ENCODE measurements around the gene SULT1C3. TPM values are rescaled to one million over a fixed set of nuclear protein-coding genes. Genes with fewer than 3 reads are reported as not detected.

SULT1C3 gene
- total and polyA plus RNA-seq, 4 donors, result not detected

- TF ChIP-seq HNF4A (conservative IDR thresholded peaks at IDR 0.05), result no peak
- no peaks in the 10 kb centered on the region for H3K27me3 ChIP-seq (ENCODE audit: control insufficient read depth in 4 of 4, insufficient read depth in 4 of 4, low read length in 3 of 4)
- H3K9me3 ChIP-seq (ENCODE audit: control insufficient read depth in 4 of 4, low read length in 3 of 4), result no peaks in the 10 kb centered on the region
- 77% methylated on average over 9 of the region's 9 CpGs for WGBS
- no peak overlapping the region for H3K9ac ChIP-seq (ENCODE audit: low read depth in 1 of 2, low read length in 2 of 2)
- no peaks in the 10 kb centered on the region for H3K4me1 ChIP-seq (ENCODE audit: control insufficient read depth in 4 of 4, insufficient read depth in 4 of 4, low read length in 3 of 4)
- no peaks in the 10 kb centered on the region for H3K36me3 ChIP-seq (ENCODE audit: control insufficient read depth in 4 of 4, insufficient read depth in 3 of 4, low read depth in 1 of 4, low read length in 3 of 4)
- no peak for DNase-seq (ENCODE audit: low spot score)
- no peak overlapping the region for H3K4me3 ChIP-seq (ENCODE audit: low read depth in 1 of 3, low read length in 3 of 3)
- no peak overlapping the region for H3K27ac ChIP-seq (ENCODE audit: low read depth in 1 of 2, low read length in 2 of 2)
Observed at GRCh38 chr2:108297436-108298141, 57.8 kb downstream of the SULT1C3 start.

GRCh38 chr2:108301558-108301957 lies 61.8 kb downstream of the SULT1C3 start:
- Histone ChIP-seq H3K4me3 (ENCODE audit: low read depth in 1 of 3, low read length in 3 of 3) (no peak overlapping the region), H3K27me3 (ENCODE audit: control insufficient read depth in 4 of 4, insufficient read depth in 4 of 4, low read length in 3 of 4) (no peaks in the 10 kb centered on the region), H3K9me3 (ENCODE audit: control insufficient read depth in 4 of 4, low read length in 3 of 4) (no peaks in the 10 kb centered on the region), H3K36me3 (ENCODE audit: control insufficient read depth in 4 of 4, insufficient read depth in 3 of 4, low read depth in 1 of 4, low read length in 3 of 4) (no peaks in the 10 kb centered on the region), H3K4me1 (ENCODE audit: control insufficient read depth in 4 of 4, insufficient read depth in 4 of 4, low read length in 3 of 4) (no peaks in the 10 kb centered on the region), H3K27ac (ENCODE audit: low read depth in 1 of 2, low read length in 2 of 2) (no peak overlapping the region), H3K9ac (ENCODE audit: low read depth in 1 of 2, low read length in 2 of 2) (no peak overlapping the region)
- TF ChIP-seq TAF1 (conservative IDR thresholded peaks at IDR 0.05) (no peak), RAD21 (IDR thresholded peaks at IDR 0.05) (no peak), JUND (IDR thresholded peaks at IDR 0.05) (no peak), FOXA1 (IDR thresholded peaks at IDR 0.05) (no peak), EGR1 (IDR thresholded peaks at IDR 0.05; ENCODE audit: low read depth in 2 of 2) (no peak), YY1 (IDR thresholded peaks at IDR 0.05) (no peak), HNF4G (IDR thresholded peaks at IDR 0.05) (no peak), RXRA (IDR thresholded peaks at IDR 0.05) (no peak)
- TF ChIP-seq, protein P1, sequence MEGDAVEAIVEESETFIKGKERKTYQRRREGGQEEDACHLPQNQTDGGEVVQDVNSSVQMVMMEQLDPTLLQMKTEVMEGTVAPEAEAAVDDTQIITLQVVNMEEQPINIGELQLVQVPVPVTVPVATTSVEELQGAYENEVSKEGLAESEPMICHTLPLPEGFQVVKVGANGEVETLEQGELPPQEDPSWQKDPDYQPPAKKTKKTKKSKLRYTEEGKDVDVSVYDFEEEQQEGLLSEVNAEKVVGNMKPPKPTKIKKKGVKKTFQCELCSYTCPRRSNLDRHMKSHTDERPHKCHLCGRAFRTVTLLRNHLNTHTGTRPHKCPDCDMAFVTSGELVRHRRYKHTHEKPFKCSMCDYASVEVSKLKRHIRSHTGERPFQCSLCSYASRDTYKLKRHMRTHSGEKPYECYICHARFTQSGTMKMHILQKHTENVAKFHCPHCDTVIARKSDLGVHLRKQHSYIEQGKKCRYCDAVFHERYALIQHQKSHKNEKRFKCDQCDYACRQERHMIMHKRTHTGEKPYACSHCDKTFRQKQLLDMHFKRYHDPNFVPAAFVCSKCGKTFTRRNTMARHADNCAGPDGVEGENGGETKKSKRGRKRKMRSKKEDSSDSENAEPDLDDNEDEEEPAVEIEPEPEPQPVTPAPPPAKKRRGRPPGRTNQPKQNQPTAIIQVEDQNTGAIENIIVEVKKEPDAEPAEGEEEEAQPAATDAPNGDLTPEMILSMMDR (IDR thresholded peaks at IDR 0.05; ENCODE audit: low read depth, low read length, missing input control), result no peak
- TF ChIP-seq, protein P2, sequence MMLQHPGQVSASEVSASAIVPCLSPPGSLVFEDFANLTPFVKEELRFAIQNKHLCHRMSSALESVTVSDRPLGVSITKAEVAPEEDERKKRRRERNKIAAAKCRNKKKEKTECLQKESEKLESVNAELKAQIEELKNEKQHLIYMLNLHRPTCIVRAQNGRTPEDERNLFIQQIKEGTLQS (IDR thresholded peaks at IDR 0.05), result no peak
- no peak for DNase-seq (ENCODE audit: low spot score)
- 90% methylated on average over 7 of the region's 7 CpGs for WGBS

DNA sequence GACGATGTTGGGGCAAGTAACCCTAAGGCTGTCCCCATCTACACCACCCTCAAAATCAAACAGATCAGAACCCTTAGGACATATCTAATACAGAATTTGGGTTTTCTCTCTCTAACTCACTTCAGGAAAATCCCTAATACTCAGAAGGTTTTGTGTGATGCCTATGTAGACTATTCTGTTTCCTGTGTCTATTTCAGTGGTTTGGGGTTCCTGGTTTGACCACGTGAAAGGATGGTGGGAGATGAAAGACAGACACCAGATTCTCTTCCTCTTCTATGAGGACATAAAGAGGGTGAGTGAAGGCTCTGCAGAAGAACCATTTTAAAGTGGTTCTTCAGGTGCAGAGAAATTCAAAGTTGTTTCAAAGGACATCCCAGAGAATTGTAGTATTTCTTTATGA lies 65.2 kb downstream of the SULT1C3 start:
- Histone ChIP-seq H3K27me3 (ENCODE audit: control insufficient read depth in 4 of 4, insufficient read depth in 4 of 4, low read length in 3 of 4) (no peaks in the 10 kb centered on the region), H3K9ac (ENCODE audit: low read depth in 1 of 2, low read length in 2 of 2) (no peak overlapping the region), H3K27ac (ENCODE audit: low read depth in 1 of 2, low read length in 2 of 2) (no peak overlapping the region), H3K4me3 (ENCODE audit: low read depth in 1 of 3, low read length in 3 of 3) (no peak overlapping the region), H3K36me3 (ENCODE audit: control insufficient read depth in 4 of 4, insufficient read depth in 3 of 4, low read depth in 1 of 4, low read length in 3 of 4) (no peaks in the 10 kb centered on the region), H3K4me1 (ENCODE audit: control insufficient read depth in 4 of 4, insufficient read depth in 4 of 4, low read length in 3 of 4) (no peaks in the 10 kb centered on the region), H3K9me3 (ENCODE audit: control insufficient read depth in 4 of 4, low read length in 3 of 4) (no peaks in the 10 kb centered on the region)
- 82% methylated on average over 2 of the region's 2 CpGs for WGBS
- no peak for TF ChIP-seq HNF4A (conservative IDR thresholded peaks at IDR 0.05)
- no peak for TF ChIP-seq RAD21 (IDR thresholded peaks at IDR 0.05)
- no peak for TF ChIP-seq TAF1 (conservative IDR thresholded peaks at IDR 0.05)
- no peak for TF ChIP-seq EGR1 (IDR thresholded peaks at IDR 0.05; ENCODE audit: low read depth in 2 of 2)
- TF ChIP-seq, protein P1 (IDR thresholded peaks at IDR 0.05; ENCODE audit: low read depth, low read length, missing input control), result no peak
- no peak for DNase-seq (ENCODE audit: low spot score)

Measured in liver (tissue), 9 donors.